Chondrocyte (in vitro differentiated cells): Measurements from ENCODE around the gene SPTY2D1. TPM values are rescaled to one million over a fixed set of nuclear protein-coding genes. Genes with fewer than 3 reads are reported as not detected.
"Not testable (repeated sequence)": the region's sequence is repeated elsewhere in the genome, so short reads cannot be mapped to it uniquely, and the experiment has no call there.

Experiments
- DNase-seq: peaks from one replicate; pipeline ENCODE4 v3.0.0; 2021; ENCODE audit warnings: mixed read lengths, low spot score
- H3K27ac Mint-ChIP-seq: one replicate; pipeline ENCODE4 v1.8.0; 2021; ENCODE audit warnings: mild to moderate bottlenecking, moderate library complexity, mixed read lengths; ENCODE audit not compliant: unreplicated experiment
- H3K27me3 Mint-ChIP-seq: 2 replicates; pipeline ENCODE4 v1.8.0; 2021; ENCODE audit warnings: low read depth, mixed read lengths
- H3K36me3 Mint-ChIP-seq: 2 replicates; pipeline ENCODE4 v1.8.0; 2021; ENCODE audit warnings: low read depth, mixed read lengths
- H3K4me1 Mint-ChIP-seq: 2 replicates; pipeline ENCODE4 v1.8.0; 2021; ENCODE audit warnings: low read depth, mild to moderate bottlenecking, mixed read lengths
- H3K4me3 Mint-ChIP-seq: one replicate; pipeline ENCODE4 v1.8.0; 2021; ENCODE audit warnings: mild to moderate bottlenecking, moderate library complexity, mixed read lengths; ENCODE audit not compliant: unreplicated experiment
- H3K9me3 Mint-ChIP-seq: 2 replicates; pipeline ENCODE4 v1.8.0; 2021; ENCODE audit warnings: low read depth, mixed read lengths
- total RNA-seq: library from RNA; stranded (reverse); gene quantifications from 3 replicates; pipeline ENCODE4 v1.2.1, GENCODE V29; 2021
- TF ChIP-seq, protein P1 (sequence below): fragments of 200-600 bp; sonication (generic); IDR thresholded peaks from 2 replicates; pipeline ENCODE4 v1.5.0; 2021; ENCODE audit warnings: antibody characterized with exemption, mild to moderate bottlenecking, moderate library complexity

The SPTY2D1 gene
- total RNA-seq, 1 donor from 2014 or later: 20.4 TPM

DNA sequence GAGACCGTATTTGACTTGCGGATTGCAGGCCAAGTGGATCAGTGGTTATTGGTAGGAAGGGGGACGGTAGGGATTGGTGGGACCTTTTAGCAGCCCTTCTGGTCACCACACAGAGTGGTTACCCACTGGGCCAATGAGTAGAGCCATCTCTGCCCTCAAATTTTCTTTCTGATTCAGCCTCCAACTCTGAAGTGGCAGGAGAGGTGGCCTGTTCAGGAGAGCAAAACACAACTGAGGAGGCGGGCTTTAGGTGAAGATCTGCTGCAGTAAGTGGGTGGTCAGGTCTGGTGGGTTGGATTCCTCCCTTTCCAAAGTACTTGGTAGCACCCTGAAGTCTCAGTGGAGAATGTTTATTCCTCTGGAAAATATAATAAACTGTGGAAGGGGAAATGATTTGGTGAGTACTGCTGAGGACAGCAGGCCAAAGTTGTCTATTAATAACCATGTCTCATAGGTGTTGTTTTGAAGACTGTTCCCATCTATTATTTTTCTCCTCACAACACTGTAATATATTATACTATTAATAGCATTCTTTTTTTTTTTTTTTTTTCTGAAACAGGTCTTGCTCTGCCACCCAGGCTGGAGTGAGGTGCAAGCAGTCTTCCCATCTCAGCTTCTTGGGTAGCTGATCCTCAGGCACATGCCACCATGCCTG lies 33.1 kb downstream of the SPTY2D1 start:
- DNase-seq: no peak
- TF ChIP-seq, protein P1, sequence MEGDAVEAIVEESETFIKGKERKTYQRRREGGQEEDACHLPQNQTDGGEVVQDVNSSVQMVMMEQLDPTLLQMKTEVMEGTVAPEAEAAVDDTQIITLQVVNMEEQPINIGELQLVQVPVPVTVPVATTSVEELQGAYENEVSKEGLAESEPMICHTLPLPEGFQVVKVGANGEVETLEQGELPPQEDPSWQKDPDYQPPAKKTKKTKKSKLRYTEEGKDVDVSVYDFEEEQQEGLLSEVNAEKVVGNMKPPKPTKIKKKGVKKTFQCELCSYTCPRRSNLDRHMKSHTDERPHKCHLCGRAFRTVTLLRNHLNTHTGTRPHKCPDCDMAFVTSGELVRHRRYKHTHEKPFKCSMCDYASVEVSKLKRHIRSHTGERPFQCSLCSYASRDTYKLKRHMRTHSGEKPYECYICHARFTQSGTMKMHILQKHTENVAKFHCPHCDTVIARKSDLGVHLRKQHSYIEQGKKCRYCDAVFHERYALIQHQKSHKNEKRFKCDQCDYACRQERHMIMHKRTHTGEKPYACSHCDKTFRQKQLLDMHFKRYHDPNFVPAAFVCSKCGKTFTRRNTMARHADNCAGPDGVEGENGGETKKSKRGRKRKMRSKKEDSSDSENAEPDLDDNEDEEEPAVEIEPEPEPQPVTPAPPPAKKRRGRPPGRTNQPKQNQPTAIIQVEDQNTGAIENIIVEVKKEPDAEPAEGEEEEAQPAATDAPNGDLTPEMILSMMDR: no peak
- Mint-ChIP-seq H3K4me1 (peaks cover 12% of the 10 kb centered on the region), H3K4me3 (no peak overlapping the region), H3K27ac (no peak overlapping the region), H3K9me3 (no peaks in the 10 kb centered on the region), H3K36me3 (no peaks in the 10 kb centered on the region), H3K27me3 (no peaks in the 10 kb centered on the region)

DNA sequence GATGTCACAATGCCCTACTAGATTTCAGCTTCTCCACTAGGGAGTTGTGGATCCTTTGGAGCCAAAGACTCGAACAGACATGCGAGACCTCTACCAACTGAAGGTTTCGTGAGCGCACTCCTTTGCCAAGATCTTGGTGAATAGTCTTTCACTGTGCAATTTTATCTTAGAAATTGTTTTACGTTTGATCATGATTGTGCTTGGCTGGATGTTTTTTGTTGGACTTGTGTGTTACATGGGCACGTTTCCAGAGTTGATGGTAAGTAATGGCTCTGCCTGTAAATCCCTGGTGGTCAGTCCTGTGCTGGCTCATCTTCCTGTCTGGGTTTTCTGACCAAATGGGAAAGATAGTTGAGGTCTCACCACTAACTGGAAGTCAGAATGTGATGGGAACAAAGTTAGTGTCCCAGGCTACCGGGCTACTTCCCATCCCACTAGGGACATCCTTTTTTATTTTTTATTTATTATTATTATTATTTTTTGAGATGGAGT lies 34.4 kb downstream of the SPTY2D1 start, which contains the start of gene MISFA:
MISFA (plus strand) TSS at position 51 of the 492 bp plus-strand sequence; CDS start at position 191, 140 bp downstream.
- H3K27ac Mint-ChIP-seq: no peak within 1 kb of the TSS

DNA sequence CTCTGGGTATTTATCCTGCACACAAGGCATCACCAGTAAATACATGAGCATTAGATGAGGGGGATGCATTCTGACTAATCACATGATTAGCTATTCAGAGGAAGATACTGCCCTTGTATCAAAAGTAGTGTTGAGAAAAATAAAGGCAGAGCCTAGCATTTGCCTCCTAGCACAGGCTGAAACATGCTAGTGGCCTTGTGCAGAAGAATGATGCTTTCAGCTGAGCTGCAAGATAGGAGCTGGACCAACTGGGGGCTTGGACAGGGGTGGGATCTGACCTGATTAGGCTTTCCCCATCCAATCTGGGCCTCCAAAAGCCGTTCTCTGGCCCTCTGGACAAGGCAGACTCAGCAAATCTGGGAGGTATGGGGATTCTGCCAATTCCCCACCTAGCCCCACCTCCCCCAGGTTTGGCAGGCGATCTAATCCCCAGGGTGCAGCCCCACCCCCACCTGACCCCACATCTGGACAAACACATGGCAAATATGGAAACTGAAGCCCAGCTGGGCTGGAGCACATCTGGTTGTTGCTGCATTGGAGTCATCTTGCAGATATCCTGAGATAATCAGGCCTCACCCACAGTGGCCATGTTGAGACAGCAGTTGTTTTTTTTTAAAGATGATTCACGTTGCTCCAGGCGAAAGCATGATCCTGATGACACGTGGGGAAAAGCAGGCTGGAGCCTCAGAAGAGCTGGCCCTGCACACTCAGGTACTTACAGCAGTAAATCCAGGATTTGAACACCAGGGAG lies 39.0 kb downstream of the SPTY2D1 start:
- TF ChIP-seq, protein P1: no peak
- no peak for DNase-seq
- Mint-ChIP-seq H3K36me3 (no peaks in the 10 kb centered on the region), H3K27ac (peak overlapping the region; percentile 17), H3K27me3 (no peaks in the 10 kb centered on the region), H3K4me1 (no peaks in the 10 kb centered on the region), H3K4me3 (no peak overlapping the region), H3K9me3 (no peaks in the 10 kb centered on the region)

More for the DNA sequence above, 34.4 kb downstream of the SPTY2D1 start, which contains the start of gene MISFA:
- Mint-ChIP-seq H3K9me3 (no peaks in the 10 kb centered on the region), H3K4me1 (peaks cover 12% of the 10 kb centered on the region), H3K27me3 (no peaks in the 10 kb centered on the region), H3K4me3 (no peak within 1 kb of the TSS), H3K36me3 (no peaks in the 10 kb centered on the region)
- DNase-seq: no peak
- TF ChIP-seq, protein P1: no peak

DNA sequence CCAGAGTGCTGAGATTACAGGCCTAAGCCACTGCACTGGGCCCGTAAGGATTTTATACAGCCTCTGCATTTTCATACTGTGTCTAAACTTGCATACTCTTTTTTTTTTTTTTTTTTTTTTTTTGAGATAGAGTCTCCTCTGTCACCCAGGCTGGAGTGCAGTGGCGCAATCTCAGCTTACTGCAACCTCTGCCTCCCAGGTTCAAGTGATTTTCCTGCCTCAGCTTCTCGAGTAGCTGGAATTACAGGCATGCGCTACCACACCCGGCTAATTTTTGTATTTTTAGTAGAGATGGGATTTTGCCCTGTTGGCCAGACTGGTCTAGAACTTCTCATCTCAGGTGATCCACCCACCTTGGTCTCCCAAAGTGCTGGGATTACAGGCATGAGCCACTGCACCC lies 40.1 kb downstream of the SPTY2D1 start:
- H3K36me3 Mint-ChIP-seq, H3K4me1 Mint-ChIP-seq, H3K27ac Mint-ChIP-seq, H3K27me3 Mint-ChIP-seq, H3K9me3 Mint-ChIP-seq, H3K4me3 Mint-ChIP-seq, DNase-seq: not testable (repeated sequence)

DNA sequence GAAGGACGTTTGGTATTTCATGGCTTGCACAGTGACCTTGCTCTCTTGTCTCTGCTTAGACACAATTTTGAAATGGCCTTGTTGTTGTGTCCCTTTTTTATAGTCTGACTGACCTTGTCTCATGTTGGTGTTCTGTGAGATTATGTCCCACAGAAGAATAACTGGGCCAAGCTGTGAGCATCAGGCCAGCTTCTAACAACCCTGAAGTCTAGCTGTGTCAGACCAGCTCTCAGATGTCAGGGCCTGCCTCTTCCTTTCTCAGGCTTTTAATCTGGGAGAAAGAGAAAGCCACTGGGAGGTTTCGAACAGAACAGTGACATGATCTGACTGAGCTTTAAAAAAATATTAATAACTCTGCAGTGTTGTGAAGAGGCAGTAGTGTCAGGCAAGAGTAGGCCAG lies 43.6 kb downstream of the SPTY2D1 start:
- no peaks in the 10 kb centered on the region for H3K4me1 Mint-ChIP-seq
- TF ChIP-seq, protein P1: no peak
- DNase-seq: no peak
- H3K36me3 Mint-ChIP-seq: no peaks in the 10 kb centered on the region
- no peaks in the 10 kb centered on the region for H3K27me3 Mint-ChIP-seq
- H3K4me3 Mint-ChIP-seq: no peak overlapping the region
- H3K9me3 Mint-ChIP-seq: no peaks in the 10 kb centered on the region
- no peak overlapping the region for H3K27ac Mint-ChIP-seq
